ENCODE measurements around the gene ATG4C.

- no peak for TF ChIP-seq GATA2 (IDR thresholded peaks at IDR 0.05; ENCODE audit: low read depth, low read length)
- TF ChIP-seq GATA3 (IDR thresholded peaks at IDR 0.05; ENCODE audit: low read depth, low read length): no peak
Observed at GRCh38 chr1:62905309-62905708, 121.4 kb downstream of the ATG4C start.

Measured in SH-SY5Y (cell line).